Neural crest cell (in vitro differentiated cells): ENCODE measurements around the gene PLPP1. TPM values are rescaled to one million over a fixed set of nuclear protein-coding genes. Genes with fewer than 3 reads are reported as not detected.

Experiments
- DNase-seq: peaks from one replicate; pipeline ENCODE4 v3.0.0; 2021; ENCODE audit warnings: low read depth, mixed read lengths, low spot score
- H3K27ac Mint-ChIP-seq: one replicate; pipeline ENCODE4 v1.8.0; 2021; ENCODE audit warnings: mild to moderate bottlenecking, mixed read lengths; ENCODE audit not compliant: unreplicated experiment
- H3K27me3 Mint-ChIP-seq: 2 replicates; pipeline ENCODE4 v1.8.0; 2021; ENCODE audit warnings: low read depth, mild to moderate bottlenecking, mixed read lengths
- H3K36me3 Mint-ChIP-seq: 2 replicates; pipeline ENCODE4 v1.8.0; 2021; ENCODE audit warnings: low read depth, mild to moderate bottlenecking, mixed read lengths
- H3K4me1 Mint-ChIP-seq: 2 replicates; pipeline ENCODE4 v1.8.0; 2021; ENCODE audit warnings: mixed read lengths
- H3K4me3 Mint-ChIP-seq: one replicate; pipeline ENCODE4 v1.8.0; 2021; ENCODE audit warnings: mild to moderate bottlenecking, mixed read lengths
- H3K9me3 Mint-ChIP-seq: 2 replicates; pipeline ENCODE4 v1.8.0; 2021; ENCODE audit warnings: mixed read lengths
- CTCF ChIP-seq: fragments of 200-600 bp; sonication (generic); conservative IDR thresholded peaks from 2 replicates; pipeline ENCODE4 v1.5.0; 2021; ENCODE audit warnings: antibody characterized with exemption, mild to moderate bottlenecking
- total RNA-seq: library from RNA; stranded (reverse); gene quantifications from 2 replicates; pipeline ENCODE4 v1.2.1, GENCODE V29; 2021

Gene PLPP1
- total RNA-seq, 1 donor from 2014 or later, result 13.2 TPM

GRCh38 chr5:55577353-55578060, 42.7 kb upstream of the PLPP1 start:
- Mint-ChIP-seq H3K27ac (no peak overlapping the region), H3K27me3 (no peaks in the 10 kb centered on the region), H3K36me3 (no peaks in the 10 kb centered on the region), H3K4me1 (peaks cover 17% of the 10 kb centered on the region), H3K4me3 (no peak overlapping the region), H3K9me3 (no peaks in the 10 kb centered on the region)
- DNase-seq, result no peak
- no peak for TF ChIP-seq CTCF

- H3K4me3 Mint-ChIP-seq, result no peak overlapping the region
- H3K36me3 Mint-ChIP-seq, result no peaks in the 10 kb centered on the region
- TF ChIP-seq CTCF, result no peak
- peaks cover 18% of the 10 kb centered on the region for H3K4me1 Mint-ChIP-seq
- no peak for DNase-seq
- H3K27ac Mint-ChIP-seq, result no peak overlapping the region
- H3K27me3 Mint-ChIP-seq, result no peaks in the 10 kb centered on the region
- H3K9me3 Mint-ChIP-seq, result no peaks in the 10 kb centered on the region
These were observed 41.9 kb upstream of the PLPP1 start for GRCh38 chr5:55576661-55577060.

- TF ChIP-seq CTCF, result no peak
- DNase-seq, result no peak
- H3K27me3 Mint-ChIP-seq, result no peaks in the 10 kb centered on the region
- H3K4me3 Mint-ChIP-seq, result no peak overlapping the region
- H3K9me3 Mint-ChIP-seq, result no peaks in the 10 kb centered on the region
- peaks cover 19% of the 10 kb centered on the region for H3K4me1 Mint-ChIP-seq
- H3K27ac Mint-ChIP-seq, result no peak overlapping the region
- no peaks in the 10 kb centered on the region for H3K36me3 Mint-ChIP-seq
These were observed 41.2 kb upstream of the PLPP1 start for GRCh38 chr5:55575815-55576583.

- Mint-ChIP-seq H3K36me3 (no peaks in the 10 kb centered on the region), H3K4me1 (peaks cover 15% of the 10 kb centered on the region), H3K27ac (no peak overlapping the region), H3K9me3 (no peaks in the 10 kb centered on the region), H3K27me3 (no peaks in the 10 kb centered on the region), H3K4me3 (no peak overlapping the region)
- DNase-seq, result no peak
- no peak for TF ChIP-seq CTCF
These were observed 37.8 kb upstream of the PLPP1 start for GRCh38 chr5:55572600-55572999.

- no peak for TF ChIP-seq CTCF
- DNase-seq, result no peak
- Mint-ChIP-seq H3K4me3 (no peak overlapping the region), H3K27ac (no peak overlapping the region), H3K36me3 (no peaks in the 10 kb centered on the region), H3K4me1 (peaks cover 11% of the 10 kb centered on the region), H3K9me3 (no peaks in the 10 kb centered on the region), H3K27me3 (no peaks in the 10 kb centered on the region)
These were observed 37.3 kb upstream of the PLPP1 start for GRCh38 chr5:55572020-55572419.
